Neutrophil (primary cell): ENCODE measurements around the gene TACC2.

Experiments
- H3K27ac ChIP-seq: fragments of 200-600 bp; sonication (generic); 2 replicates; pipeline ENCODE4 v1.5.1; 2016; ENCODE audit warnings: mild to moderate bottlenecking, moderate library complexity
- H3K27me3 ChIP-seq: fragments of 200-600 bp; sonication (generic); 2 replicates; pipeline ENCODE4 v1.6.0; 2016; ENCODE audit warnings: mild to moderate bottlenecking
- H3K36me3 ChIP-seq: fragments of 200-600 bp; sonication (generic); 2 replicates; pipeline ENCODE4 v1.5.1; 2017
- H3K4me1 ChIP-seq, 2 experiments: fragments of 200-600 bp in 1 of 2; sonication (generic) in 1 of 2; 1 replicate in 1 of 2; 2 replicates in 1 of 2; pipeline versions ENCODE4 v1.5.1 to v1.6.1; 2013 to 2016; ENCODE audit warnings: low read depth in 1 of 2, low read length in 1 of 2, mild to moderate bottlenecking in 1 of 2, moderate library complexity in 1 of 2; ENCODE audit not compliant: control insufficient read depth in 1 of 2, insufficient read depth in 1 of 2
- H3K4me3 ChIP-seq, 2 experiments: fragments of 200-600 bp in 1 of 2; sonication (generic) in 1 of 2; 1 replicate in 1 of 2; 2 replicates in 1 of 2; pipeline ENCODE4 v1.5.1; 2013 to 2016; ENCODE audit warnings: low read depth in 1 of 2, low read length in 1 of 2, mild to moderate bottlenecking in 1 of 2, moderate library complexity in 1 of 2
- H3K9me3 ChIP-seq: fragments of 200-600 bp; sonication (generic); 2 replicates; pipeline ENCODE4 v1.5.1; 2016
- TF ChIP-seq, protein P1 (sequence below): fragments of 200-600 bp; sonication (generic); IDR thresholded peaks from 2 replicates; pipeline ENCODE4 v1.5.1; 2016; ENCODE audit warnings: antibody characterized with exemption

Gene TACC2

DNA sequence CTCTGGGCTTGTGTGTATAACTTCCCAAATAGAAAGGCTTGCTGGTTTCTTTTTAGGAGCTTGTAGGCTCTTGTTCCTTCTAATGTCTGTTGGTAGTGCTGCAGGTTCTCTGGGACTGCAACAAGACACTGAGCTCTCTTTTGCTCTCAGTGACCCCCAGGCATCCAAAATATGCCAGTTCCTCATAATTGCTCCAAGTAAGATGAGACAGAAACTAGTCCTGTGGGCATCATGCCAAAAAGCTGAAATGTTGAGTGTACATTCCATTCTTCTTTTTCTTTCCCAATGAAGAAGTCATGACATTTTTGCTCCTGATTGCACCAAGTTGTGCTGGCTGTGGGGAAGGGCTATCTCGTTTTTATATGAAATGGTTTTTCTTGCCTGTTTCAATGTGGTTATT is 275.0 kb downstream of the TACC2 start:
- Histone ChIP-seq H3K4me1 (no peaks in the 10 kb centered on the region), H3K36me3 (no peaks in the 10 kb centered on the region), H3K27ac (no peak overlapping the region), H3K27me3 (peaks cover 2% of the 10 kb centered on the region), H3K4me3 (no peak overlapping the region), H3K9me3 (no peaks in the 10 kb centered on the region)
- TF ChIP-seq, protein P1, sequence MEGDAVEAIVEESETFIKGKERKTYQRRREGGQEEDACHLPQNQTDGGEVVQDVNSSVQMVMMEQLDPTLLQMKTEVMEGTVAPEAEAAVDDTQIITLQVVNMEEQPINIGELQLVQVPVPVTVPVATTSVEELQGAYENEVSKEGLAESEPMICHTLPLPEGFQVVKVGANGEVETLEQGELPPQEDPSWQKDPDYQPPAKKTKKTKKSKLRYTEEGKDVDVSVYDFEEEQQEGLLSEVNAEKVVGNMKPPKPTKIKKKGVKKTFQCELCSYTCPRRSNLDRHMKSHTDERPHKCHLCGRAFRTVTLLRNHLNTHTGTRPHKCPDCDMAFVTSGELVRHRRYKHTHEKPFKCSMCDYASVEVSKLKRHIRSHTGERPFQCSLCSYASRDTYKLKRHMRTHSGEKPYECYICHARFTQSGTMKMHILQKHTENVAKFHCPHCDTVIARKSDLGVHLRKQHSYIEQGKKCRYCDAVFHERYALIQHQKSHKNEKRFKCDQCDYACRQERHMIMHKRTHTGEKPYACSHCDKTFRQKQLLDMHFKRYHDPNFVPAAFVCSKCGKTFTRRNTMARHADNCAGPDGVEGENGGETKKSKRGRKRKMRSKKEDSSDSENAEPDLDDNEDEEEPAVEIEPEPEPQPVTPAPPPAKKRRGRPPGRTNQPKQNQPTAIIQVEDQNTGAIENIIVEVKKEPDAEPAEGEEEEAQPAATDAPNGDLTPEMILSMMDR, result no peak

- Histone ChIP-seq H3K4me1 (no peaks in the 10 kb centered on the region), H3K4me3 (no peak overlapping the region), H3K27me3 (no peaks in the 10 kb centered on the region), H3K27ac (no peak overlapping the region), H3K9me3 (no peaks in the 10 kb centered on the region), H3K36me3 (no peaks in the 10 kb centered on the region)
- TF ChIP-seq, protein P1, result no peak
Observed at GRCh38 chr10:122264436-122264835, 275.5 kb downstream of the TACC2 start.

DNA sequence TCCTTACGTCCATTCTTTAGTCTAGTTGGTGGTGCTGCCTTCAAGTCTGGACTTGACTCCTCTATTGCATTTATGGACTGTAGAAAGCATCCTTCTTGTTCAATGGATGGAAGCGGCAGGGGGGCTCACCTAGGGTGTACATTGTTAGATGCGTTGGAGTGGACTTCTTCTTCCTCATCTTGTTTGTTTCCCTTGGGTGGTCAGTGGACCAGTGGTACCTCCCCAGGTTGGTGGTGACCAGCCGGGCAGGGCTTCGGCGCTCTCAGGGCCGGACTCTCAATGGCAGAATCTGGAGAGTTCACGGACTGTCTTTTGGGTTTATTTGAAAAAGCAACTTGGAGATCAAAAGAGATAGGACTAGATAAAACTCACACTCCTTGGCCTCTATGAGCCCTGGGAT is 276.0 kb downstream of the TACC2 start:
- H3K27me3 ChIP-seq, result no peaks in the 10 kb centered on the region
- no peaks in the 10 kb centered on the region for H3K4me1 ChIP-seq
- no peak overlapping the region for H3K27ac ChIP-seq
- H3K36me3 ChIP-seq, result no peaks in the 10 kb centered on the region
- TF ChIP-seq, protein P1, result no peak
- H3K9me3 ChIP-seq, result no peaks in the 10 kb centered on the region
- no peak overlapping the region for H3K4me3 ChIP-seq

DNA sequence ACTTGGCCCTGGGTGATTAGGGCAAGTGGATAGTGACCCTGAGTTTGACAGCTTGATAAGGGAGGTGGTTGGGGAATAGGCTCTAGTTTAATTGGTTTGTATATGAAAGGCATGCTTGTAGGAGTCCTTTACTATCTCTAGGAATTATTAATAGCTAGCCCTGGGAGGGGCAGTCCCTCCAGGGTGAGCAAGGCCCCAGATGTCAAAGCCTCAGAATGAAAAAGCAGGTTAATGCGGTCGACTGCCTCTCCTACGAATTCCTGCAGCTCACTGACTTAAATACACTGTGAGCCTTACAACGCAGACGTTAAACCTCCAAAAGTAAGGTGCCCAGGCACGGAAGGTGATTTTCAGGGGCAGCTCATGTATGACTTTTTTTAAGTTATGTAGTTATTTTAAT is 276.9 kb downstream of the TACC2 start:
- Histone ChIP-seq H3K27ac (no peak overlapping the region), H3K36me3 (no peaks in the 10 kb centered on the region)
- TF ChIP-seq, protein P1, result no peak

GRCh38 chr10:122267849-122268737 is 279.1 kb downstream of the TACC2 start:
- Histone ChIP-seq H3K4me3 (no peak overlapping the region), H3K36me3 (no peaks in the 10 kb centered on the region), H3K4me1 (no peaks in the 10 kb centered on the region), H3K9me3 (no peaks in the 10 kb centered on the region), H3K27ac (no peak overlapping the region), H3K27me3 (no peaks in the 10 kb centered on the region)
- TF ChIP-seq, protein P1, result peak; percentile 43

More for the DNA sequence above, 276.9 kb downstream of the TACC2 start:
- H3K9me3 ChIP-seq, result no peaks in the 10 kb centered on the region
- no peaks in the 10 kb centered on the region for H3K27me3 ChIP-seq
- no peak overlapping the region for H3K4me3 ChIP-seq
- no peaks in the 10 kb centered on the region for H3K4me1 ChIP-seq
